K562 (cell line): Measurements from ENCODE around the gene KRT1. TPM values are rescaled to one million over a fixed set of nuclear protein-coding genes. Genes with fewer than 3 reads are reported as not detected.

Experiments used
- CEBPB ChIP-seq: fragments of 450-650 bp; IDR thresholded peaks from 2 replicates; pipeline ENCODE4 v1.6.1; 2016; ENCODE audit warnings: missing genetic modification characterization, missing compliant biosample characterization
- HDAC3 ChIP-seq: fragments of 450-650 bp; IDR thresholded peaks from 2 replicates; pipeline ENCODE4 v1.6.1; 2018; ENCODE audit warnings: borderline replicate concordance, mild to moderate bottlenecking, moderate library complexity; ENCODE audit not compliant: partially characterized antibody
- HDAC6 ChIP-seq: IDR thresholded peaks from 2 replicates; pipeline ENCODE4 v1.6.1; 2012; ENCODE audit warnings: low read depth, mild to moderate bottlenecking, control low read depth, inconsistent platforms, low read length, moderate library complexity
- KLF6 ChIP-seq: fragments of 250-450 bp; sonication (Bioruptor Pico); IDR thresholded peaks from 2 replicates; pipeline ENCODE4 v1.4.0; 2020; ENCODE audit warnings: mild to moderate bottlenecking, moderate library complexity, borderline replicate concordance
- MECOM ChIP-seq: fragments of 250-450 bp; sonication (Bioruptor Pico); IDR thresholded peaks from 2 replicates; pipeline ENCODE4 v1.8.0; 2022; ENCODE audit warnings: inconsistent platforms
- SPI1 ChIP-seq: IDR thresholded peaks from 2 replicates; pipeline ENCODE4 v1.6.1; 2011; ENCODE audit warnings: low read depth, low read length, control low read depth, borderline replicate concordance
- TBP ChIP-seq: optimal IDR thresholded peaks from 2 replicates; pipeline ENCODE3; 2011; ENCODE audit warnings: low read depth, low read length, improper control_type of control experiment
- ZNF354B ChIP-seq: fragments of 250-450 bp; sonication (Bioruptor Pico); IDR thresholded peaks from 2 replicates; pipeline ENCODE4 v1.4.0; 2020
- ZNF696 ChIP-seq: fragments of 250-450 bp; sonication (Bioruptor Pico); conservative IDR thresholded peaks from 2 replicates; pipeline ENCODE4 v1.4.0; 2020; ENCODE audit warnings: mild to moderate bottlenecking, moderate library complexity
- ZNF766 ChIP-seq: fragments of 200-800 bp; sonication (Bioruptor generic); conservative IDR thresholded peaks from 2 replicates; pipeline ENCODE4 v1.6.1; 2016; ENCODE audit warnings: missing genetic modification characterization, missing compliant biosample characterization
- polyA plus RNA-seq, 8 experiments: library from polyadenylated mRNA; depleted of rRNA in 4 of 8; stranded (reverse) in 5 of 8; unstranded in 3 of 8; fragments of >200 nt; fragmentation: Nextera tagmentation in 2 of 8; fragmentation: Illumina TruSeq in 1 of 8; extraction: Ambion mirVana in 2 of 8; extraction: Trizol in 1 of 8; gene quantifications; 2 replicates each; pipeline versions ENCODE4 v1.2.1 to v1.2.3, GENCODE V29; 2011 to 2014; ENCODE audit warnings: inconsistent platforms in 1 of 8, missing spikeins in 1 of 8
- total RNA-seq, 7 experiments: library from RNA; depleted of rRNA in 6 of 7; stranded (reverse); fragments of >200 nt in 6 of 7; fragmentation: Illumina TruSeq in 2 of 7; extraction: Trizol in 2 of 7; gene quantifications; 2 replicates each; pipeline versions ENCODE4 v1.2.1 to v1.2.3, GENCODE V29; 2011 to 2021; ENCODE audit warnings: low replicate concordance in 1 of 7
- TF ChIP-seq, protein P1 (sequence below), 2 experiments: fragments of 150-350 bp in 1 of 2; IDR thresholded peaks; 2 replicates each; pipeline ENCODE4 v1.6.1; 2012 to 2016; ENCODE audit warnings: low read depth in 2 of 2, low read length in 2 of 2, mild to moderate bottlenecking in 1 of 2, moderate library complexity in 1 of 2
- TF ChIP-seq, protein P2 (sequence below): fragments of 250-450 bp; sonication (Bioruptor Pico); IDR thresholded peaks from 2 replicates; pipeline ENCODE4 v1.9.0; 2021; ENCODE audit warnings: mild to moderate bottlenecking
- TF ChIP-seq, protein P3 (sequence below): sonication (generic); formaldehyde crosslinking; IDR thresholded peaks from 2 replicates; pipeline ENCODE4 v1.8.0; 2022; ENCODE audit warnings: missing genetic modification reagents, mild to moderate bottlenecking, moderate library complexity, borderline replicate concordance

The KRT1 gene
- total and polyA plus RNA-seq, 9 of the 15 experiments (the other 6 are each of a cell fraction or from before 2014, with no cell fraction given): 0.18 TPM; not detected in 8

DNA sequence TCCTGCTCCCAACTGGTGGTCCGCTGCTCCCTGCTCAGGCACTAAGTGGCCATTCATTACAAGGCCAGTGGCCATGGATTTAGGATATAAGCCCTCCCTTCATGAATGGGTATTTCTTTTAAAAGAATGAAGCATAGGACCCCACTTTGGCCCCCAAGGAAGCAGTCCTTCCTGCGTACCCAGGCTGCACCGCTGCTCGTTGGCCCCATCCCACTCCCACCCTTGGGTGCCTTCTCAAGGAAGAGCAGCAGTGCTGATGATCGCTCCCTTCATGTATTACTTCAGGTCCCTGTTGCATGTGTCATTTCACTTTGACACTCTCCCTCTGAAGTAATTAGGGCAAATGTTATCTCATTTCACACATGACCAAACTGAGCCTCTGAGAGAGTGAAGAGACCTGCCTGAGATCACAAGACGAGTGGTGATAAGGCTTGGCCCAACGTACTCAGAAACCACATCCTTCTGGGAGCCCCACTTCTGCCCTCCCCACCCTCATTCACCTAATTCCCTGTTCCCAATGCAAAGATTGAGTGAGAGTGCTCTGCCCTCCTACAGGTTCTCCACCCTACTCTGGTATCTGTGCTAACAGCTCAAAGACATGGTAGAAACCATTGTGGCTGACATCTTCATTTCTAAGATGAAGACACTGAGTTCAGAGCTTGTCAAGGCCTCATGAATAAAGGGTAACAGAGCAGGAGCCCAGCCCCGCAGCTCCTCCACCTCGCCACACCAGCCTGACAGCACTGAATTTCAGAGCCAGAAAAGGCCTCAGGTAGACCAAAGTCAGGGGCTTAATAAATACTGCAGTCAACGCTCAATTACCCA lies 17.9 kb downstream of the KRT1 start (continued):
- TF ChIP-seq ZNF766 (CRISPR knock-in tag) (peak; percentile 83), ZNF696 (CRISPR knock-in tag) (no peak), ZNF354B (CRISPR knock-in tag) (peak; percentile 56; the same call in 1 of the 2 replicates), HDAC6 (no peak), HDAC3 (peak; percentile 97), MECOM (CRISPR knock-in tag) (peak; percentile 24; the same call in 1 of the 2 replicates), SPI1 (peak; percentile 52; the same call in 1 of the 2 replicates), TBP (peak; percentile 39), KLF6 (CRISPR knock-in tag) (peak; percentile 79), CEBPB (tag) (peak; percentile 83)
- TF ChIP-seq, protein P1, sequence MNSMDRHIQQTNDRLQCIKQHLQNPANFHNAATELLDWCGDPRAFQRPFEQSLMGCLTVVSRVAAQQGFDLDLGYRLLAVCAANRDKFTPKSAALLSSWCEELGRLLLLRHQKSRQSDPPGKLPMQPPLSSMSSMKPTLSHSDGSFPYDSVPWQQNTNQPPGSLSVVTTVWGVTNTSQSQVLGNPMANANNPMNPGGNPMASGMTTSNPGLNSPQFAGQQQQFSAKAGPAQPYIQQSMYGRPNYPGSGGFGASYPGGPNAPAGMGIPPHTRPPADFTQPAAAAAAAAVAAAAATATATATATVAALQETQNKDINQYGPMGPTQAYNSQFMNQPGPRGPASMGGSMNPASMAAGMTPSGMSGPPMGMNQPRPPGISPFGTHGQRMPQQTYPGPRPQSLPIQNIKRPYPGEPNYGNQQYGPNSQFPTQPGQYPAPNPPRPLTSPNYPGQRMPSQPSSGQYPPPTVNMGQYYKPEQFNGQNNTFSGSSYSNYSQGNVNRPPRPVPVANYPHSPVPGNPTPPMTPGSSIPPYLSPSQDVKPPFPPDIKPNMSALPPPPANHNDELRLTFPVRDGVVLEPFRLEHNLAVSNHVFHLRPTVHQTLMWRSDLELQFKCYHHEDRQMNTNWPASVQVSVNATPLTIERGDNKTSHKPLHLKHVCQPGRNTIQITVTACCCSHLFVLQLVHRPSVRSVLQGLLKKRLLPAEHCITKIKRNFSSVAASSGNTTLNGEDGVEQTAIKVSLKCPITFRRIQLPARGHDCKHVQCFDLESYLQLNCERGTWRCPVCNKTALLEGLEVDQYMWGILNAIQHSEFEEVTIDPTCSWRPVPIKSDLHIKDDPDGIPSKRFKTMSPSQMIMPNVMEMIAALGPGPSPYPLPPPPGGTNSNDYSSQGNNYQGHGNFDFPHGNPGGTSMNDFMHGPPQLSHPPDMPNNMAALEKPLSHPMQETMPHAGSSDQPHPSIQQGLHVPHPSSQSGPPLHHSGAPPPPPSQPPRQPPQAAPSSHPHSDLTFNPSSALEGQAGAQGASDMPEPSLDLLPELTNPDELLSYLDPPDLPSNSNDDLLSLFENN (IDR thresholded peaks at IDR 0.05; ENCODE audit: low read depth in 2 of 2, low read length in 2 of 2): peak in 1 of 2 experiments; percentile 96; a peak in 2 of 4 replicates
- TF ChIP-seq, protein P2, sequence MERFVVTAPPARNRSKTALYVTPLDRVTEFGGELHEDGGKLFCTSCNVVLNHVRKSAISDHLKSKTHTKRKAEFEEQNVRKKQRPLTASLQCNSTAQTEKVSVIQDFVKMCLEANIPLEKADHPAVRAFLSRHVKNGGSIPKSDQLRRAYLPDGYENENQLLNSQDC (CRISPR knock-in tag): no peak
- TF ChIP-seq, protein P3, sequence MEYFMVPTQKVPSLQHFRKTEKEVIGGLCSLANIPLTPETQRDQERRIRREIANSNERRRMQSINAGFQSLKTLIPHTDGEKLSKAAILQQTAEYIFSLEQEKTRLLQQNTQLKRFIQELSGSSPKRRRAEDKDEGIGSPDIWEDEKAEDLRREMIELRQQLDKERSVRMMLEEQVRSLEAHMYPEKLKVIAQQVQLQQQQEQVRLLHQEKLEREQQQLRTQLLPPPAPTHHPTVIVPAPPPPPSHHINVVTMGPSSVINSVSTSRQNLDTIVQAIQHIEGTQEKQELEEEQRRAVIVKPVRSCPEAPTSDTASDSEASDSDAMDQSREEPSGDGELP (CRISPR knock-in tag): peak; percentile 50; the same call in 1 of the 2 replicates
